Measurements from ENCODE around the gene XAGE1B.
"Not testable (repeated sequence)": the region's sequence is repeated elsewhere in the genome, so short reads cannot be mapped to it uniquely, and the experiment has no call there.

Gene XAGE1B

GRCh38 chrX:52516987-52517325, at the start of gene XAGE1B:
Gene XAGE1B, minus strand, starts transcription at chrX:52517063. Its CDS starts 1,536 bp downstream, at chrX:52515527.
- DNase-seq (ENCODE audit: extremely low read depth in 1 of 2, low read depth in 1 of 2): not testable (repeated sequence)

GRCh38 chrX:52563105-52563504, 46.2 kb upstream of the XAGE1B start:
- DNase-seq (ENCODE audit: extremely low read depth in 1 of 2, low read depth in 1 of 2): no peak

GRCh38 chrX:52558140-52558539, 41.3 kb upstream of the XAGE1B start:
- DNase-seq (ENCODE audit: extremely low read depth in 1 of 2, low read depth in 1 of 2): no peak

GRCh38 chrX:52556741-52557140, 39.9 kb upstream of the XAGE1B start:
- no peak for DNase-seq (ENCODE audit: extremely low read depth in 1 of 2, low read depth in 1 of 2)

- DNase-seq (ENCODE audit: extremely low read depth in 1 of 2, low read depth in 1 of 2): no peak
Observed at GRCh38 chrX:52553995-52554642, 37.3 kb upstream of the XAGE1B start.

GRCh38 chrX:52548769-52549168, 31.9 kb upstream of the XAGE1B start:
- DNase-seq (ENCODE audit: extremely low read depth in 1 of 2, low read depth in 1 of 2): not testable (repeated sequence)

- DNase-seq (ENCODE audit: extremely low read depth in 1 of 2, low read depth in 1 of 2): no peak
Observed at GRCh38 chrX:52544147-52544840, 27.4 kb upstream of the XAGE1B start.

- no peak for DNase-seq (ENCODE audit: extremely low read depth in 1 of 2, low read depth in 1 of 2)
Observed at GRCh38 chrX:52542311-52542710, 25.4 kb upstream of the XAGE1B start.

GRCh38 chrX:52541051-52541450, 24.2 kb upstream of the XAGE1B start:
- DNase-seq (ENCODE audit: extremely low read depth in 1 of 2, low read depth in 1 of 2): not testable (repeated sequence)

- not testable (repeated sequence) for DNase-seq (ENCODE audit: extremely low read depth in 1 of 2, low read depth in 1 of 2)
Observed at GRCh38 chrX:52516110-52516986, 515 bp downstream of the XAGE1B start.

GRCh38 chrX:52511126-52511525, 5.7 kb downstream of the XAGE1B start:
- DNase-seq (ENCODE audit: extremely low read depth in 1 of 2, low read depth in 1 of 2): not testable (repeated sequence)

- no peak for DNase-seq (ENCODE audit: extremely low read depth in 1 of 2, low read depth in 1 of 2)
Observed at GRCh38 chrX:52509916-52510315, 6.9 kb downstream of the XAGE1B start.

- no peak for DNase-seq (ENCODE audit: extremely low read depth in 1 of 2, low read depth in 1 of 2)
Observed at GRCh38 chrX:52507331-52507730, 9.5 kb downstream of the XAGE1B start.

GRCh38 chrX:52504551-52504950, 12.3 kb downstream of the XAGE1B start:
- no peak for DNase-seq (ENCODE audit: extremely low read depth in 1 of 2, low read depth in 1 of 2)

- DNase-seq (ENCODE audit: extremely low read depth in 1 of 2, low read depth in 1 of 2): not testable (repeated sequence)
Observed at GRCh38 chrX:52501362-52501761, 15.5 kb downstream of the XAGE1B start.

- not testable (repeated sequence) for DNase-seq (ENCODE audit: extremely low read depth in 1 of 2, low read depth in 1 of 2)
Observed at GRCh38 chrX:52496419-52496772, 20.5 kb downstream of the XAGE1B start.

GRCh38 chrX:52495545-52496418, 21.1 kb downstream of the XAGE1B start, which contains the start of gene XAGE1A:
Gene XAGE1A, plus strand, starts transcription at chrX:52495808. Its CDS starts 1,554 bp downstream, at chrX:52497362.
- not testable (repeated sequence) for DNase-seq (ENCODE audit: extremely low read depth in 1 of 2, low read depth in 1 of 2)

GRCh38 chrX:52471301-52471700, 45.6 kb downstream of the XAGE1B start:
- not testable (repeated sequence) for DNase-seq (ENCODE audit: extremely low read depth in 1 of 2, low read depth in 1 of 2)
